Motor neuron (in vitro differentiated cells): ENCODE measurements around the gene SNX20. TPM values are rescaled to one million over a fixed set of nuclear protein-coding genes. Genes with fewer than 3 reads are reported as not detected.

Experiments
- ATAC-seq, 8 experiments: fragments of 200-7000 bp; cut with Tn5 transposase; replicated peaks in 6 of 8; 2 replicates each; pipeline ENCODE4 v1.8.0; 2021; ENCODE audit warnings: mild to moderate bottlenecking in 8 of 8, moderate library complexity in 8 of 8
- H3K27ac ChIP-seq, 2 donors: fragments of 250-450 bp; sonication (Bioruptor Pico); 2 replicates each; pipeline ENCODE4 v1.9.0; 2021; ENCODE audit warnings: antibody characterized with exemption in 2 of 2, mild to moderate bottlenecking in 2 of 2, moderate library complexity in 1 of 2
- H3K4me1 ChIP-seq, 2 donors: fragments of 250-450 bp; sonication (Bioruptor Pico); replicated peaks in 1 of 2; 2 replicates each; pipeline ENCODE4 v1.6.1; 2021; ENCODE audit warnings: antibody characterized with exemption in 2 of 2, mild to moderate bottlenecking in 2 of 2, moderate library complexity in 1 of 2
- H3K4me3 ChIP-seq, 5 donors: fragments of 250-450 bp; sonication (Bioruptor Pico); 2 replicates each; pipeline ENCODE4 v1.9.0; 2021; ENCODE audit warnings: antibody characterized with exemption in 5 of 5, mild to moderate bottlenecking in 5 of 5, moderate library complexity in 4 of 5
- WGBS, 10 experiments: fragments of 450-650 bp; shearing (Covaris generic); methylation state at CpG; one replicate each; pipeline ENCODE4 v1.0.0; 2022; 5-methylcytosine and 5-hydroxymethylcytosine counted together
- in situ Hi-C, 9 experiments: fragments of 400-800 bp; cut with MboI; loops; one replicate each; pipeline ENCODE4 v1.15.0; 2021; ENCODE audit warnings: low sequenced_read_pairs in 9 of 9, low pct_unique_long_range_greater_than_20kb in 2 of 9; ENCODE audit not compliant: unreplicated experiment in 9 of 9
- total RNA-seq, 8 experiments: library from RNA; unstranded; fragments of 300-600 nt; gene quantifications; 2 replicates each; pipeline versions ENCODE4 v1.2.3 to v1.2.4, GENCODE V29; 2022

SNX20 gene
- total RNA-seq, 8 experiments from 2014 or later: 0.13 to 0.36 (median 0.24) TPM; not detected in 3

GRCh38 chr16:50712560-50712898 is 31.4 kb upstream of the SNX20 start:
- ATAC-seq: peak in 3 of 8 experiments; percentile 28 to 66 (median 55)
- in situ Hi-C loops: no loop called here
- WGBS, 10 experiments: 31 to 100% (median 100%) methylated on average over 1 to 2 of the region's 3 CpGs; no CpG with 5 or more reads in 6 of the 10 experiments
- H3K4me1 ChIP-seq: peaks cover 0 to 3% of the 10 kb centered on the region in 2 donors
- H3K27ac ChIP-seq: no peak overlapping the region
- no peak overlapping the region for H3K4me3 ChIP-seq

DNA sequence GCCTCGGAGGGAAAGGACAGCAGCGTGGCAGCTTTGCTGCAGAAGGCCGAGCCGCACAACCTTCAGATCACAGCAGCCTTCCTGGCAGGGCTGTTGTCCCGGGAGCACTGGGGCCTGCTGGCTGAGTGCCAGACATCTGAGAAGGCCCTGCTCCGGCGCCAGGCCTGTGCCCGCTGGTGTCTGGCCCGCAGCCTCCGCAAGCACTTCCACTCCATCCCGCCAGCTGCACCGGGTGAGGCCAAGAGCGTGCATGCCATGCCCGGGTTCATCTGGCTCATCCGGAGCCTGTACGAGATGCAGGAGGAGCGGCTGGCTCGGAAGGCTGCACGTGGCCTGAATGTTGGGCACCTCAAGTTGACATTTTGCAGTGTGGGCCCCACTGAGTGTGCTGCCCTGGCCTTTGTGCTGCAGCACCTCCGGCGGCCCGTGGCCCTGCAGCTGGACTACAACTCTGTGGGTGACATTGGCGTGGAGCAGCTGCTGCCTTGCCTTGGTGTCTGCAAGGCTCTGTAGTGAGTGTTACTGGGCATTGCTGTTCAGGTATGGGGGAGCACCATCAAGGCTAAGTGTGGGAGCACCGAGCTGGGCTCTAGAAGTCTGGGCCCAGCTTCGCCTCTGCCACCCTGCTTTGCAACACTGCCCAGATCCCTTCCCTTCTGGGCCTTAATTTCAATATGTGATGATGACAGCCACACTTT is 30.9 kb upstream of the SNX20 start:
- WGBS, 10 experiments: 80 to 100% (median 86%) methylated on average over 1 to 4 of the region's 25 CpGs; no CpG with 5 or more reads in 6 of the 10 experiments

DNA sequence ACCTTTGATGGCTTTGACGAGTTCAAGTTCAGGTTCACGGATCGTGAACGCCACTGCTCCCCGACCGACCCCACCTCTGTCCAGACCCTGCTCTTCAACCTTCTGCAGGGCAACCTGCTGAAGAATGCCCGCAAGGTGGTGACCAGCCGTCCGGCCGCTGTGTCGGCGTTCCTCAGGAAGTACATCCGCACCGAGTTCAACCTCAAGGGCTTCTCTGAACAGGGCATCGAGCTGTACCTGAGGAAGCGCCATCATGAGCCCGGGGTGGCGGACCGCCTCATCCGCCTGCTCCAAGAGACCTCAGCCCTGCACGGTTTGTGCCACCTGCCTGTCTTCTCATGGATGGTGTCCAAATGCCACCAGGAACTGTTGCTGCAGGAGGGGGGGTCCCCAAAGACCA is 29.9 kb upstream of the SNX20 start:
- in situ Hi-C loops: no loop called here
- H3K27ac ChIP-seq: no peak overlapping the region
- peaks cover 0 to 3% of the 10 kb centered on the region in 2 donors for H3K4me1 ChIP-seq
- no peak overlapping the region for H3K4me3 ChIP-seq
- WGBS, 10 experiments: 87 to 96% (median 93%) methylated on average over 3 to 20 of the region's 21 CpGs; no CpG with 5 or more reads in 7 of the 10 experiments
- no peak for ATAC-seq

More for the DNA sequence above, 30.9 kb upstream of the SNX20 start:
- H3K4me3 ChIP-seq: no peak overlapping the region
- in situ Hi-C loops: no loop called here
- ATAC-seq: peak in 1 of 8 experiments; percentile 40
- no peak overlapping the region for H3K27ac ChIP-seq
- peaks cover 0 to 3% of the 10 kb centered on the region in 2 donors for H3K4me1 ChIP-seq

GRCh38 chr16:50709980-50710379 is 28.9 kb upstream of the SNX20 start:
- WGBS, 10 experiments: 28 to 71% (median 46%) methylated on average over 1 to 5 of the region's 5 CpGs; no CpG with 5 or more reads in 4 of the 10 experiments
- in situ Hi-C loops: no loop called here
- Histone ChIP-seq H3K27ac (no peak overlapping the region), H3K4me1 (peaks cover 0 to 2% of the 10 kb centered on the region in 2 donors), H3K4me3 (no peak overlapping the region)
- no peak for ATAC-seq

DNA sequence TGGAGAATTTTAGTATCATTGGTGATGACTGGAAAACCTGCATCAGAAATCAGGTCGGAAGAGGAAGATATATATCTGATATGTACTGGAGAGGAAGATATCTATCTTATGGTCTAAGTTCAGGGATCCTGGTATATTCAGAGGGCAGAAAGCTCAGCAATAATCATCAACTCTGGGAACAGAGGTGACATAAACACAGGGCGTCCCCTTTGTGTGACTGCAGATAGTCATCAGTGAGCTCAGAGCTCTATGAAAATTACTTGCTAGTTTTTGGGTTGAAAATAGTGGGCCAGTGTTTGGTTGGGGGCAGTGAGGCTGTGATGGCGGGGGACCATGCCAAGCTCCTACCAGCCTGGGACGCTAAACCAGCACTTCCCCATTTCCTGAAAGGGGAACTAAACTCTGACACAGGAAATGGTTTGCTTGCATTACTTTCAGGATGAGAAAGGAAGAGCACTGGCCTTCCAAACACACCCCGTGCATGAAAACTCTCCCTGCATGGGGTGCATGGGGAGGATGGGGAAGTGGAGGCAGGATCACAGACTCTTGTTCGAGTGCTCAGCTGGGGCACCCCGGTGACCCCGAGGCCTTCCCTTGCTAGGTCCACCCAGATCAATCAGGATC is 28.1 kb upstream of the SNX20 start:
- WGBS, 10 experiments: 39 to 75% (median 64%) methylated on average over 2 to 5 of the region's 8 CpGs; no CpG with 5 or more reads in 3 of the 10 experiments
- no peak for ATAC-seq
- H3K27ac ChIP-seq: no peak overlapping the region

DNA sequence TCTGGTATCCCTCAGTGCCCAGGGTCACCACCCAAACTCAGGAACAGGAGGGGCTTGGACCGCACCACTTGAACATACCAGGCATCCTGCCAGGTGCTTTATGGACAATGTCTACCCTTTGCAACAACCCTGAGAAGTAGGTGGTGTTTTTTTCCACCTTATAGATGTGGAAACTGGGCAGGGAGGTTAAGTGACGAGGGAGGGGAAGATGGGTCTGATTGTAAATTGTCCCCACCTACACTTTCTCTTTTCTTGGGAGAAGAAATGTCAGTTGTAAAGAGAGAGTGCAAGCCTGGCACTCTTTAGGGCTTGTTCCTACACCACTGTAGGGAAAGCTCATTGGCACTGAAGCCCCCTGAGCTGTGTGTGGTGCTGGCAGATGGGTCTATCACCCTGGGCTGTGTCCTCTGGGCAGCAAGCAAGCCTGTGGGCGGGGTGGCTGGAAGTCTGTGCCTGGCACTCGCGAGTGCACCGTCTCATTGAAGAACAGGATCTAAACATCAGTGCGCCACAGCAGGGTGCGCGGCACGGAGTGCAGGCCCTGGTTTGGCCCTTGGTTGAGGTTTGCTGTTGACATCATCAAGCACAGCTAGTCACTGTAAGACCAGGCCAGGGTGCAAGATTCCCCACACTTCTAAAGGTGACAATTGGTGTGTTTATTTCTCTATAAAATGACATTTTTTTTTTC is 27.4 kb upstream of the SNX20 start:
- WGBS, 10 experiments: 40 to 94% (median 87%) methylated on average over 1 to 5 of the region's 10 CpGs; no CpG with 5 or more reads in 4 of the 10 experiments
- no peak overlapping the region for H3K4me3 ChIP-seq
- ATAC-seq: no peak

More for the DNA sequence above, 28.1 kb upstream of the SNX20 start:
- Histone ChIP-seq H3K4me1 (no peaks in the 10 kb centered on the region), H3K4me3 (no peak overlapping the region)
- in situ Hi-C loops: no loop called here

DNA sequence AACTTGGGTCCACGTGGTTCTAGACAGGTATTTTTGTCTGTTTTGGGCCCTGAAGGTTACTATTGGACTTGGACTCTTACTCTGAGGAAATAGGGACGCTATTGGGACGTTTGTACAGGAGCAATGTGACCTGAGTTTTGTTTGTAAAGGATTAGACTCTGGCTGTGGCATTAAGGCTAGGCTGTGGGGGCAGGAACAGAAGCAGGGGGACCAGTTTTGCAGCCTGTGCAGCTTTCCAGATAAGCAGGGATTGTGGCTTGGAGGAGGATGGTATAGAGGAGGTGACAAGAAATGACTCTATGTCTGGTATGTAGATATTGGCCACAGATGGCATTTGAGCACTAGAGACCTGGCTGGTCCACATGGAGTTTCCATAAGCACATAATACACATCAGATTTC is 25.1 kb upstream of the SNX20 start:
- Histone ChIP-seq H3K4me1 (no peaks in the 10 kb centered on the region), H3K4me3 (no peak overlapping the region), H3K27ac (no peak overlapping the region)
- ATAC-seq: no peak
- in situ Hi-C loops: no loop called here
- WGBS, 10 experiments: 0 to 51% (median 25%) methylated on average over 1 to 3 of the region's 3 CpGs; no CpG with 5 or more reads in 3 of the 10 experiments

More for the DNA sequence above, 27.4 kb upstream of the SNX20 start:
- H3K27ac ChIP-seq: no peak overlapping the region
- in situ Hi-C loops: no loop called here
- no peaks in the 10 kb centered on the region for H3K4me1 ChIP-seq

DNA sequence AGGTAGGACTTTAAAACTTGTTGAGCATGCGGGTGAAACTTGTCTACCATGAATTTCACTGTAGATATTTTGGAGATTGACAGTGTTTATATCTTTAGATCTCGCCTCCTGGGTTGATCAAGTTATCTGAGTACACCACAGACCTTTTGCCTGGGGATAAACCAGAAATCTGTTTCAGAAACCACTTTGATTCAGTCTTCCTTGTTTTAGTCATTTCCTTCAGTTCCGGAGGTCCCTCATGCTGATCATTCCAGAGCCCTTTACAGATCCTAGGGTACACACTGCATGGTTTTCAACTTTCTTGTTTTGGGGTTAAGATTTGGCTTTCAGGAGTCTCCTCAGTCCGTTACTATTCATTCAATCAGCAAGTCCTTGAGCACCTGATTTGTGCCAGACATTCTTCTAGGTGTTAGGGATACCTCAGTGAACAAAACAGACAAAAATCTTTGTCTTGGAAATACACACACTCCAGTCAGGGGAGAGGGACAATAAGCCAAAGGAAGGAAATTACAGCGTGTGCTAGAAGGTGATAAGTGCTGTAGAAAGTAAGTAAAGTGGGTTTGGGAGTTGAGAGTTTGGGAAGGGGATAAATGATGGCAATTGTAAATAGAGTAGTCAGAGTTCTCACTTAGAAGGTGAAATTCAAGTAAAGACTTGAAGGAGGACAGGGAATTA is 24.5 kb upstream of the SNX20 start:
- H3K4me3 ChIP-seq: no peak overlapping the region
- H3K27ac ChIP-seq: no peak overlapping the region
- 20 to 80% (median 62%) methylated on average over 2 to 5 of the region's 5 CpGs; no CpG with 5 or more reads in 1 of the 10 experiments for WGBS, 10 experiments
- ATAC-seq: no peak
- H3K4me1 ChIP-seq: no peaks in the 10 kb centered on the region
- in situ Hi-C loops: no loop called here

- ATAC-seq: no peak
- no peak overlapping the region for H3K27ac ChIP-seq
- no peaks in the 10 kb centered on the region for H3K4me1 ChIP-seq
- in situ Hi-C loops: no loop called here
- no peak overlapping the region for H3K4me3 ChIP-seq
- WGBS, 10 experiments: 0 to 73% (median 44%) methylated on average over 1 of the region's 1 CpG; no CpG with 5 or more reads in 5 of the 10 experiments
These were observed 23.1 kb upstream of the SNX20 start for GRCh38 chr16:50704245-50704644.

DNA sequence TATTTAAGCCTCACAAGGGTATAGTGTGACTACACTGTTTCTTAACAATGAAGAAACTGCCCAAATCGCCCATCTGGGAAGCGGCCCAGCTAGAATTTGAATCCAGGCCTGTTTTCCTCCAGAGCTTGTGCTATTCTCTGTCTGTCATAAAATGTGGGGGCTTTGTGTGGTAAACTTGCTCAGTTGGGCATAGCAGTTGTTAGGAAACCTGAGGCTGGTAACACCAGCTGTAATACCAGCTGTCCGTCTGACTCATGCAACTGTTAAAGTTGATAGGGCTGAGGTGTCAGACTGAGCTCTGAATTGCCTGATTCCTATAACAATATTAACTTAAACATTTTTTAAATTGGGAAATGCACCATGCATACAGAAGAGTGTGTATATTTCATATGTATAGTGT is 21.6 kb upstream of the SNX20 start:
- H3K4me1 ChIP-seq: peaks cover 0 to 3% of the 10 kb centered on the region in 2 donors
- no peak overlapping the region for H3K27ac ChIP-seq
- in situ Hi-C loops: no loop called here
- H3K4me3 ChIP-seq: no peak overlapping the region
- ATAC-seq: no peak
- WGBS, 10 experiments: 89 to 100% (median 93%) methylated on average over 1 to 3 of the region's 3 CpGs; no CpG with 5 or more reads in 4 of the 10 experiments

GRCh38 chr16:50699326-50700159 is 18.4 kb upstream of the SNX20 start:
- H3K4me1 ChIP-seq: peaks cover 0 to 3% of the 10 kb centered on the region in 2 donors
- ATAC-seq: no peak
- H3K4me3 ChIP-seq: no peak overlapping the region
- H3K27ac ChIP-seq: no peak overlapping the region
- in situ Hi-C loops: no loop called here
- 20 to 100% (median 55%) methylated on average over 1 to 5 of the region's 19 CpGs; no CpG with 5 or more reads in 3 of the 10 experiments for WGBS, 10 experiments
